CD4-positive, CD25-positive, alpha-beta regulatory T cell (primary cell): ENCODE results near the gene CCDC186. TPM values are rescaled to one million over a fixed set of nuclear protein-coding genes. Genes with fewer than 3 reads are reported as not detected.

Source experiments
- ATAC-seq, 2 donors: fragments of 150-1000 bp; cut with Tn5 transposase; one replicate each; pipeline ENCODE4 v1.10.0; 2021; ENCODE audit warnings: low read depth in 2 of 2, moderate number of reproducible peaks in 2 of 2, moderate library complexity in 1 of 2
- DNase-seq, 3 donors: peaks; one replicate each; pipeline versions ENCODE4 v3.0.0 to v3.0.0-alpha.2; 2012 to 2022; ENCODE audit warnings: mixed read lengths in 1 of 3
- H3K27ac ChIP-seq: one replicate; pipeline ENCODE4 v1.7.0; 2013; ENCODE audit warnings: mild to moderate bottlenecking, low read length; ENCODE audit not compliant: insufficient read depth, poor library complexity, severe bottlenecking
- H3K27me3 ChIP-seq: one replicate; pipeline ENCODE4 v1.7.0; 2013; ENCODE audit warnings: low read length; ENCODE audit not compliant: control insufficient read depth, insufficient read depth
- H3K36me3 ChIP-seq: one replicate; pipeline ENCODE4 v1.7.0; 2013; ENCODE audit warnings: mild to moderate bottlenecking, low read length, moderate library complexity; ENCODE audit not compliant: control insufficient read depth, insufficient read depth
- H3K4me1 ChIP-seq: 2 replicates; pipeline ENCODE4 v1.7.0; 2013; ENCODE audit warnings: mild to moderate bottlenecking, low read length; ENCODE audit not compliant: insufficient read depth, control insufficient read depth, poor library complexity, severe bottlenecking
- H3K4me3 ChIP-seq: one replicate; pipeline ENCODE4 v1.7.0; 2013; ENCODE audit warnings: low read depth, mild to moderate bottlenecking, low read length, moderate library complexity
- H3K9me3 ChIP-seq, 2 experiments: 1 replicate in 1 of 2; 2 replicates in 1 of 2; pipeline ENCODE4 v1.7.0; 2013; ENCODE audit warnings: low read length in 2 of 2, mild to moderate bottlenecking in 1 of 2, moderate library complexity in 1 of 2; ENCODE audit not compliant: control insufficient read depth in 2 of 2
- H3K27ac Mint-ChIP-seq, 3 donors: one replicate each; pipeline ENCODE4 v1.8.0; 2020 to 2022; ENCODE audit warnings: mild to moderate bottlenecking in 3 of 3, mixed read lengths in 3 of 3, moderate library complexity in 2 of 3
- H3K27me3 Mint-ChIP-seq: one replicate; pipeline ENCODE4 v1.8.0; 2022; ENCODE audit warnings: mild to moderate bottlenecking, mixed read lengths
- H3K36me3 Mint-ChIP-seq: one replicate; pipeline ENCODE4 v1.8.0; 2020; ENCODE audit warnings: mixed read lengths
- H3K4me1 Mint-ChIP-seq, 4 donors: one replicate each; pipeline ENCODE4 v1.8.0; 2020 to 2022; ENCODE audit warnings: mixed read lengths in 4 of 4, mild to moderate bottlenecking in 1 of 4
- H3K4me3 Mint-ChIP-seq, 4 donors: one replicate each; pipeline ENCODE4 v1.8.0; 2020 to 2022; ENCODE audit warnings: mild to moderate bottlenecking in 4 of 4, mixed read lengths in 4 of 4, moderate library complexity in 3 of 4
- H3K9me3 Mint-ChIP-seq, 7 donors: one replicate each; pipeline ENCODE4 v1.8.0; 2020 to 2022; ENCODE audit warnings: mixed read lengths in 7 of 7, mild to moderate bottlenecking in 3 of 7, moderate library complexity in 2 of 7
- polyA plus RNA-seq, 4 donors: library from polyadenylated mRNA; unstranded; fragments of 300-500 nt; fragmentation: Illumina TruSeq; gene quantifications; one replicate each; pipeline ENCODE4 v1.2.3, GENCODE V29; 2021
- total RNA-seq: library from RNA; stranded (reverse); gene quantifications from one replicate; pipeline ENCODE4 v1.2.3, GENCODE V29; 2022

Gene CCDC186
- total and polyA plus RNA-seq, 5 donors from 2014 or later, result 17.3 to 60.1 (median 25.8) TPM

GRCh38 chr10:114206902-114207301 is 32.9 kb upstream of the CCDC186 start:
- Histone ChIP-seq H3K4me1 (no peaks in the 10 kb centered on the region), H3K27me3 (peaks cover 20% of the 10 kb centered on the region), H3K36me3 (no peaks in the 10 kb centered on the region), H3K9me3 (no peaks in the 10 kb centered on the region), H3K27ac (no peak overlapping the region), H3K4me3 (no peak overlapping the region)
- peaks cover 23% of the 10 kb centered on the region for H3K27me3 Mint-ChIP-seq
- H3K4me3 Mint-ChIP-seq, result no peak overlapping the region
- H3K4me1 Mint-ChIP-seq, result no peaks in the 10 kb centered on the region
- H3K27ac Mint-ChIP-seq, result no peak overlapping the region
- DNase-seq (no peak), ATAC-seq (no peak)
- H3K9me3 Mint-ChIP-seq, result peaks cover 0 to 3% (median 0%) of the 10 kb centered on the region in 7 donors
- no peaks in the 10 kb centered on the region for H3K36me3 Mint-ChIP-seq

GRCh38 chr10:114202812-114203211 is 28.8 kb upstream of the CCDC186 start:
- Mint-ChIP-seq H3K36me3 (no peaks in the 10 kb centered on the region), H3K4me1 (no peaks in the 10 kb centered on the region), H3K9me3 (peaks cover 0 to 2% (median 0%) of the 10 kb centered on the region in 7 donors), H3K4me3 (no peak overlapping the region), H3K27me3 (peaks cover 45% of the 10 kb centered on the region), H3K27ac (no peak overlapping the region)
- DNase-seq (no peak), ATAC-seq (no peak)
- no peaks in the 10 kb centered on the region for H3K4me1 ChIP-seq
- no peak overlapping the region for H3K27ac ChIP-seq
- no peak overlapping the region for H3K4me3 ChIP-seq
- peaks cover 23% of the 10 kb centered on the region for H3K27me3 ChIP-seq
- no peaks in the 10 kb centered on the region for H3K36me3 ChIP-seq
- no peaks in the 10 kb centered on the region for H3K9me3 ChIP-seq

GRCh38 chr10:114199239-114199638 is 25.2 kb upstream of the CCDC186 start:
- Mint-ChIP-seq H3K27ac (no peak overlapping the region), H3K36me3 (no peaks in the 10 kb centered on the region), H3K27me3 (peaks cover 65% of the 10 kb centered on the region), H3K4me1 (peaks cover 0 to 15% (median 4%) of the 10 kb centered on the region in 4 donors), H3K4me3 (no peak overlapping the region), H3K9me3 (peaks cover 0 to 2% (median 0%) of the 10 kb centered on the region in 7 donors)
- Histone ChIP-seq H3K27me3 (peaks cover 16% of the 10 kb centered on the region), H3K4me3 (no peak overlapping the region), H3K9me3 (no peaks in the 10 kb centered on the region), H3K36me3 (no peaks in the 10 kb centered on the region), H3K4me1 (no peaks in the 10 kb centered on the region), H3K27ac (no peak overlapping the region)
- DNase-seq (no peak), ATAC-seq (no peak)

- no peak overlapping the region for H3K4me3 Mint-ChIP-seq
- no peak overlapping the region for H3K27ac ChIP-seq
- peaks cover 0 to 15% (median 4%) of the 10 kb centered on the region in 4 donors for H3K4me1 Mint-ChIP-seq
- H3K9me3 ChIP-seq, result no peaks in the 10 kb centered on the region
- no peaks in the 10 kb centered on the region for H3K9me3 Mint-ChIP-seq
- peaks cover 64% of the 10 kb centered on the region for H3K27me3 Mint-ChIP-seq
- no peak overlapping the region for H3K27ac Mint-ChIP-seq
- H3K4me1 ChIP-seq, result no peaks in the 10 kb centered on the region
- DNase-seq, result peak in 1 of 3 donors; percentile 32
- H3K27me3 ChIP-seq, result peaks cover 9% of the 10 kb centered on the region
- H3K36me3 ChIP-seq, result no peaks in the 10 kb centered on the region
- no peaks in the 10 kb centered on the region for H3K36me3 Mint-ChIP-seq
- ATAC-seq, result no peak
- H3K4me3 ChIP-seq, result no peak overlapping the region
Measured at GRCh38 chr10:114195079-114195478, 21.1 kb upstream of the CCDC186 start.

- Mint-ChIP-seq H3K36me3 (no peaks in the 10 kb centered on the region), H3K4me3 (no peak overlapping the region), H3K27me3 (peaks cover 50% of the 10 kb centered on the region), H3K27ac (no peak overlapping the region), H3K9me3 (no peaks in the 10 kb centered on the region), H3K4me1 (no peaks in the 10 kb centered on the region)
- ATAC-seq, result no peak
- Histone ChIP-seq H3K36me3 (no peaks in the 10 kb centered on the region), H3K4me1 (no peaks in the 10 kb centered on the region), H3K4me3 (no peak overlapping the region), H3K9me3 (no peaks in the 10 kb centered on the region), H3K27ac (no peak overlapping the region), H3K27me3 (peaks cover 19% of the 10 kb centered on the region)
- no peak for DNase-seq
Measured at GRCh38 chr10:114189700-114190099, 15.7 kb upstream of the CCDC186 start.

GRCh38 chr10:114188900-114189299 is 14.9 kb upstream of the CCDC186 start:
- Histone ChIP-seq H3K27ac (no peak overlapping the region), H3K36me3 (no peaks in the 10 kb centered on the region), H3K27me3 (peaks cover 19% of the 10 kb centered on the region), H3K9me3 (no peaks in the 10 kb centered on the region), H3K4me3 (no peak overlapping the region), H3K4me1 (no peaks in the 10 kb centered on the region)
- H3K36me3 Mint-ChIP-seq, result no peaks in the 10 kb centered on the region
- peaks cover 42% of the 10 kb centered on the region for H3K27me3 Mint-ChIP-seq
- DNase-seq (no peak), ATAC-seq (no peak)
- no peak overlapping the region for H3K4me3 Mint-ChIP-seq
- no peaks in the 10 kb centered on the region for H3K4me1 Mint-ChIP-seq
- H3K27ac Mint-ChIP-seq, result no peak overlapping the region
- H3K9me3 Mint-ChIP-seq, result no peaks in the 10 kb centered on the region

- Mint-ChIP-seq H3K4me1 (no peaks in the 10 kb centered on the region), H3K9me3 (no peaks in the 10 kb centered on the region), H3K27ac (no peak overlapping the region), H3K4me3 (no peak overlapping the region), H3K27me3 (peaks cover 34% of the 10 kb centered on the region), H3K36me3 (no peaks in the 10 kb centered on the region)
- H3K27ac ChIP-seq, result no peak overlapping the region
- ATAC-seq (no peak), DNase-seq (no peak)
- no peaks in the 10 kb centered on the region for H3K4me1 ChIP-seq
- no peak overlapping the region for H3K4me3 ChIP-seq
- H3K27me3 ChIP-seq, result peaks cover 17% of the 10 kb centered on the region
- no peaks in the 10 kb centered on the region for H3K9me3 ChIP-seq
- H3K36me3 ChIP-seq, result no peaks in the 10 kb centered on the region
Measured at GRCh38 chr10:114188001-114188400, 14.0 kb upstream of the CCDC186 start.

- no peaks in the 10 kb centered on the region for H3K9me3 Mint-ChIP-seq
- Histone ChIP-seq H3K36me3 (no peaks in the 10 kb centered on the region), H3K4me3 (no peak overlapping the region), H3K27me3 (peaks cover 12% of the 10 kb centered on the region), H3K4me1 (no peaks in the 10 kb centered on the region), H3K27ac (no peak overlapping the region), H3K9me3 (no peaks in the 10 kb centered on the region)
- no peak for ATAC-seq
- no peak for DNase-seq
- no peaks in the 10 kb centered on the region for H3K4me1 Mint-ChIP-seq
- no peak overlapping the region for H3K27ac Mint-ChIP-seq
- H3K27me3 Mint-ChIP-seq, result peaks cover 40% of the 10 kb centered on the region
- H3K4me3 Mint-ChIP-seq, result peak overlapping the region in 1 of 4 donors; percentile 43
- no peaks in the 10 kb centered on the region for H3K36me3 Mint-ChIP-seq
Measured at GRCh38 chr10:114184276-114184675, 10.3 kb upstream of the CCDC186 start.
